GM19372 (cell line): ENCODE data around the gene MRTFA.
"Not testable (repeated sequence)": the region's sequence is repeated elsewhere in the genome, so short reads cannot be mapped to it uniquely, and the experiment has no call there.

ENCODE experiments used
- ATAC-seq: cut with Tn5 transposase; IDR thresholded peaks from one replicate; pipeline ENCODE4 v1.9.1; 2021; ENCODE audit warnings: mild to moderate bottlenecking, low read depth, moderate library complexity; ENCODE audit not compliant: unreplicated experiment

Gene MRTFA

GRCh38 chr22:40567106-40567505, 69.4 kb downstream of the MRTFA start:
- no peak for ATAC-seq

GRCh38 chr22:40560994-40561515, 75.5 kb downstream of the MRTFA start:
- no peak for ATAC-seq

GRCh38 chr22:40560551-40560950, 76.0 kb downstream of the MRTFA start:
- ATAC-seq: no peak

DNA sequence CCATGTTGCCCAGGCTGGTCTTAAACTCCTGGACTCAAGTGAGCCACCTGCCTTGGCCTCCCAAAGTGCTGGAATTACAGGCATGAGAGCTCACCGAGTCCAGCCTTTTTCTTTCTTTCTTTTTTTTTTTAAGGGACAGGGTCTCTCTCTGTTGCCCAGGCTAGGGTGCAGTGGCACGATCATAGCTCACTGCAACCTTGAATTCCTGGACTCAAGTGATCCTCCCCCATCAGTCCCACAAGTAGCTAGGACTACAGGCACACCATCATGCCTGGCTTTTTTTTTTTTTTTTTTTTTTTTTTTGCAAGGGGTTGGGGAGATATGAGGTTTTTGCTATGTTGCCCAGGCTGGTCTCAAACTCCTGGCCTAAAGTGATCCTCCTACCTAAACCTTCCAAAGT, 78.5 kb downstream of the MRTFA start:
- no peak for ATAC-seq

GRCh38 chr22:40556641-40557040, 79.9 kb downstream of the MRTFA start:
- ATAC-seq: no peak

DNA sequence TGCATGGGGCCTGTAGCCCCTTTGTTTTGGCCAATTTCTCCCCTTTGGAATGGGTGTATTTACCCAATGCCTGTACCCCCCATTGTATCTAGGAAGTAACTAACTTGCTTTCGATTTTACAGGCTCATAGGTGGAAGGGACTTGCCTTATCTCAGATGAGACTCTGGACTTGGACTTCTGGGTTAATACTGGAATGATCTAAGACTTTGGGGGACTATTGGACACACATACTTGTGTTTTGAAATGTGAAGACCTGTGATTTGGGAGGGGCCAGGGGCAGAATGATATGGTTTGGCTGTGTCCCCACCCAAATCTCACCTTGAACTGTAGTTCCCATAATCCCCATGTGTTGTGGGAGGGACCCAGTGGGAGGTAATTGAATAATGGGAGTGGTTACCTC, 82.5 kb downstream of the MRTFA start:
- ATAC-seq: not testable (repeated sequence)

DNA sequence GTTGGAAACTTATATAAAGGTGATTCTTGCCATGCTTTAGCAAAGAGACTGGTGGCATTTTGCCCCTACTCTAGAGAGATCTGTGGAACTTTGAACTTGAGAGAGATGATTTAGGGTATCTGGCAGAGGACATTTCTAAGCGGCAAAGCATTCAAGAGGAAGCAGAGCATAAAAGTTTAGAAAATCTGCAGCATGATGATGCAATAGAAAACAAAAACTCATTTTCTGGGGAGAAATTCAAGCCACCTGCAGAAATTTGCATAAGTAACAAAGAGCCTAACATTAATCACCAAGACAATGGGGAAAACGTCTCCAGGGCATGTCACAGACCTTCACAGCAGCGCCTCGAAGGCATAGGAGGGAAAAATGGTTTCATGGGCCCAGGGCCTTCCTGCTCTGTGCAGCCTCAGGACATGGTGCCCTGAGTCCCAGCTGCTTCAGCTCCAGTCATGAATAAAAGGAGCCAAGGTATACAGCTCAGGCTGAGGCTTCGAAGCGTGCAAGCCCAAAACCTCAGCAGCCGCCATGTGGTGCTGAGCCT, 83.4 kb downstream of the MRTFA start:
- ATAC-seq: no peak

DNA sequence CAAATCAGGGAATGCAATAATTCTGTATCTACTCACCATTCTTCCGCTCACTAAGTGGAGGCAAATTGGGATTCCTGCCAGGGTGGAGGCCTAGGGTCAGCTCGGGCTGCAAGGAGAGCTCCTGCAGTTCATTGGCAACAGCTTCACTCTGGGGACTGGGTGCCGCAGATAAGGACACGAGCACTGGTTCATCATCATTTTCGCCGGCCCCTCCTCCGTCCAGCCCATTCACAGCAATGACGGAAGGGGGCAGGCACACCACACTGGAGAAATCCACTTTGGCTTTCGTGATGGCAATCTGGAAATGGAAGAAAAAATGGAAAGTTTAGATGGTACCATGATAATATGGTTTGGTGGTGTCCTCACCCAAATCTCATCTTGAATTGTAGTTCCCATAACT, 84.4 kb downstream of the MRTFA start:
- ATAC-seq: no peak

DNA sequence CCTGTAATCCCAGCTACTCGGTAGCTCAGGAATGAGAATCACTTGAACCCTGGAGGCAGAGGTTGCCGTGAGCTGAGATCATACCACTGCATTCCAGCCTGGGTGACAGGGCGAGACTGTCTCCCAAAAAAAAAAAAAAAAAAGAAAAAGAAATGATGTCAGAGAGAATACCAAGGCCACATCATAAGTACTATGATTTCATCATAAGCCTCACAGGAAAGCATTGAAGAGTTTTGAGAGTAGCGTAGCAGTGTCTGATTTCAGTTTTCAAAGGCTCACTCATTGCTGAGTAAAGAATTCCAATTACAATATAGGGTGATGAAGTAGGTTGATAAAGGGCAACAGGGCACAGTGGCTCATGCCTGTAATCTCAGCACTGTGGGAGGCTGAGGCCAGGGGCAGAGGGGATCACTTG, 88.8 kb downstream of the MRTFA start:
- ATAC-seq: no peak

GRCh38 chr22:40544758-40545157, 91.8 kb downstream of the MRTFA start:
- ATAC-seq: no peak

DNA sequence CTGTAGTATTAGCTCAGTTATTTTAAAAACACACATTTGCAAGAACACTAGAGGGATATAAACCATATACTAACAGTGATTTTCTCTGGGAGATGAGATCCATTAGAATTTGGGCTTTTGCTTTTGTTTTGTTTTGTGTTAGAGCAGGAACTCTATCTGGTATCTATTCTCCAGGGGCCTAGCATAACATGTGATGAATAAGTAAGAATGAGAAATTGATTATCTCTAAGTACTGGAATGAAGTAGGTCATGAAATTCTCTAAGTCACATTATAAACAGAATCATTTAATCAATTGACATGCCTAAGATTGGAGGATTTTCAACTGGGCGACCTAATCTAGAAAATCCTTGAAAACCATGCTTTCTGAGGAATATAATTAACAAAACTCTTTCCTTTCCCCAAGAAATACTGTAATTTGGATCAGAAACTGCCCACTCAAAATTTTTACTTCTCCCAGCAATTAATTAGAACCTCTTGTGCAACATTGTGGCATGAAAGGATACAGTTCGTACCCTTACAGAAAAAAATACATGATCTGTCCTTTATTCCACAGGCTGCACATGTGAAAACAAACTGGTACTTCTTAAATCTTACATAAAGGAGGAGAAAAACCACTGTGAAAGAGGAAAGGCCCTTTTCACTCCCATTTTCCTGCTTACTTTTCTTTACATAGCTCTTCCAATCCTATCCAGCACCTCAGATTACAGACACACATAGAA, 93.5 kb downstream of the MRTFA start:
- no peak for ATAC-seq

- no peak for ATAC-seq
Measured at GRCh38 chr22:40541300-40541699, 95.2 kb downstream of the MRTFA start.

GRCh38 chr22:40540265-40540664, 96.3 kb downstream of the MRTFA start:
- ATAC-seq: no peak

- not testable (repeated sequence) for ATAC-seq
Measured at GRCh38 chr22:40536149-40536548, 100.4 kb downstream of the MRTFA start.

DNA sequence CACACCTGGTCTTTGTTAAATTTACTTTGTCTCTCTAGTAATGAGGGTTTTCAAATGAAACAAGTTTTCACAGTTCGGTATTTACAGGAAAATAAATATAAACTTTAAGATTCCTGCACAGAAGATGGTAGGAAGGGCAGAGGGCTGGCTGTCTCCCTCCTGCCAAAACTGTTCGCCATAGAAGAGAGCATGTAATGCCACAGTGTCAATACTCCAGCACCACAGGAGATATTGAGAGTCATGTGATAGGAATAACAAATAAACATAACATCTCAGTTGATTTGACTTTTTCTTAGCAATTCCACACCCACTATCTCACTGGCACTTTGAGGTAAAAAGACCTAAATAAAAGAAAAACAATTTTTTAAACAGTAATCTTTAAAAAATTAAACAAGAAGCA, 100.9 kb downstream of the MRTFA start:
- ATAC-seq: no peak

DNA sequence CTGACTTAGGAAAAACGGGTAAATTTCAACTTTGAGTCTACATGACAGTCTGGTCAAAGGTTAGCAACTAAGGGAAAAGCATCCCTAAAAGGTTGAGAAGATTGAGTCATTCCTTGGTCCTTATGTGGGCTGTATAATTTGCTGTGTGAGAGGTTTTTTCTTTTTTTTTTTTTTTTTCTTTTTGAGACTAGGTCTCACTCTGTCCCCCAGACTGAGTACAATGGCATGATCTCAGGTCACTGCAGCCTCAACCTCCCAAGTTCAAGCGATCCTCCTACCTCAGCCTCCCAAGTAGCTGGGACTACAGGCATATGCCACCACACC, 101.4 kb downstream of the MRTFA start:
- no peak for ATAC-seq

GRCh38 chr22:40534379-40535188, 101.9 kb downstream of the MRTFA start:
- no peak for ATAC-seq

DNA sequence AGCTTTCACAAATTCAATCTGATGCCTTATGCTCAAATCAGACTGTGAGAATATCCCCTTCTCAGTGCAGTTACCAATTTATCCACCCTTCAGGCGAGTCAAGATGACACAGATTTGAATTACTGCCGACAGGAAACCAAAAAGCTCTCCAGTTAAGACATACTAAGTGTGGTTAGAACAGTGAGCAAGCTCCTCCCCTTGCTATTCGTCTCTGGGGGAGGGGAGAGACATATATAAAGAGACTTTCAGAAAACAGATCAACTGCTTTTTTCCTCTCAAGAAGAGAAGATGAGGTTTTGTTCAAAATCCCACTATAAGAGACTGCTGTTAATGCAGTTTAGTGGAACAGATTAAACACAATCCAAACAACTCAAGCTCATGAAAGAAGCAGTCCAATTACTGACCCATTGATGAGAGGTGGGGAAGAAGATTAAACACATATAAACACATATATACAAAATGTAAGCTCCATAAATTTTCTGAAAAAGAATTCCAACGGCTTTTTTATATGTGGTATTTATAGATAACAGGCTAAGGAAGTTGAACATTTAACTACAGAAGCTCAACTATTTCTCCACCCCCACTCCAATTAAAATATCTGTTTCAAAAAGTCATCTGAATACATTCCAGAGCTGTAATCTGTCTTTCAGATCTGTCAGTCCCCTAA, 102.7 kb downstream of the MRTFA start:
- no peak for ATAC-seq

DNA sequence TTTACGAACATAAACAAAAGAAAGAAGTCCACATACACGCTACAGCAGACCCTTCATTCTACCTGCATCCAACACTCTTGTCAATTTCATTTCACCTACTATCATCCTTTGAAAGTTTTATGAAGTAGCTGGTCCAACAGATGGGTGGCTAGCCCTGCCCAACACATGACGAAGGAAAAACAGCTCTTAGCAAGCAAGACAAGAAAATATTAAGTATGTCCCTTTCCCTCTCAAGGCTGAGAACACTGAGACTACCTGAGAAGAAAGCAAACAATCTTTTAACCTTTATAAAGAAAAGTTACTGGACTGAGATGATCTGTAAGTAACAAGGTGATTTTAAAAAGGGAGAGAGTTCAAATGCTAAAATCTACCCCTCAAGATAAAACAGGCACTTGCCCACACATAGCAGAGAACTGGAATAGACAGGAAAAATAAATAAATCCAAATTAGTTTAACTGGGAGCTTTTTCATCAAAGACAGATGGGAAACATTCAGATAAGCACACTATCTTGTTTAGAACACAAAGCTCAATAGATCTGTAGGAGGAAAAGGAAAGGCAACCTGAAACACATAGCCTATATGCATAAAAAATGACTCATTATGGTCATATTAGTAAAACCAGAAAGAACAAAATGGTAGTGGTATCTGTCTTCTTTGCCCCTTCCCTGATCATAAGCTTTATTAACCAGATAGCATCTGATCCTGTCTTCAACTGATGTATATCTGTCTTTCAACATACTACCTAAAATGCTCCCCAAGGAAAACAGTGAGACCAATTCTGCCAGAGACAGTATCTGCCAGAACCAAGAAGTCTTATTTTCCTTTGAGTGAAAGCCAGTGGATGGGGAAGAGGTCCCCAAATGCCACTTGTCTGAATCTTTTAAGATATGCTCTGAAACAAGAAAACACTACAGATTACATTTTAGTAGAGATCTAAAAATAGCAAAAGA, 104.3 kb downstream of the MRTFA start:
- no peak for ATAC-seq

DNA sequence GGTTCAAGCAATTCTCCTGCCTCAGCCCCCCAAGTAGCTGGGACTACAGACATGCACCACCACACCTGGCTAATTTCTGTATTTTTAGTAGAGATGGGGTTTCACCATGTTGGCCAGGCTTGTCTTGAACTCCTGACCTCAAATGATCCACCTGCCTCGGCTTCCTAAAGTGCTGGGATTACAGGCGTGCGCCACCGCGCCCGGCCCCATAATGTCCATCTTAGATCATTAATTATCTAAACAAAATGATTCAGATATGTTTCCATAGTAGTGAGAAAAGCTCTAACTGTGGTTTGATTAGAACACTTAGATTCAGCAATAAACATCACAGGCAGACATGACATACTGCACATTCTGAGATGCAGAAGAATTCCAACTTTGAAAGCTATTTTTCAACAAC, 106.1 kb downstream of the MRTFA start:
- ATAC-seq: not testable (repeated sequence)
